IMR-90 (cell line): ENCODE data around the gene EDIL3.

Experiments
- FOS ChIP-seq: fragments of 150-350 bp; IDR thresholded peaks from 2 replicates; pipeline ENCODE4 v1.6.1; 2016; ENCODE audit warnings: low read depth, low read length
- MAZ ChIP-seq: IDR thresholded peaks from 2 replicates; pipeline ENCODE4 v1.6.1; 2012; ENCODE audit warnings: low read depth, mild to moderate bottlenecking, low read length, improper control_type of control experiment, moderate library complexity, borderline replicate concordance
- MXI1 ChIP-seq: IDR thresholded peaks from 2 replicates; pipeline ENCODE4 v1.6.1; 2012; ENCODE audit warnings: low read depth, mild to moderate bottlenecking, low read length, moderate library complexity, borderline replicate concordance
- POLR2A ChIP-seq: IDR thresholded peaks from 2 replicates; pipeline ENCODE4 v1.6.1; 2012; ENCODE audit warnings: mild to moderate bottlenecking, low read depth, low read length
- RAD21 ChIP-seq: IDR thresholded peaks from 2 replicates; pipeline ENCODE4 v1.6.1; 2012; ENCODE audit warnings: low read length, improper control_type of control experiment
- RCOR1 ChIP-seq: IDR thresholded peaks from 2 replicates; pipeline ENCODE4 v1.6.1; 2012; ENCODE audit warnings: mild to moderate bottlenecking, low read length, improper control_type of control experiment; ENCODE audit not compliant: insufficient replicate concordance
- SMC3 ChIP-seq: fragments of 150-350 bp; IDR thresholded peaks from 2 replicates; pipeline ENCODE4 v1.6.1; 2016; ENCODE audit warnings: low read depth, mild to moderate bottlenecking, antibody characterized with exemption, low read length, moderate library complexity
- TF ChIP-seq, protein P1 (sequence below): conservative IDR thresholded peaks from 2 replicates; pipeline ENCODE4 v1.5.1; 2012; ENCODE audit warnings: mild to moderate bottlenecking, low read depth, low read length, improper control_type of control experiment
- TF ChIP-seq, protein P2 (sequence below): fragments of 150-350 bp; IDR thresholded peaks from 2 replicates; pipeline ENCODE4 v1.6.1; 2016; ENCODE audit warnings: low read depth, mild to moderate bottlenecking, low read length, moderate library complexity, borderline replicate concordance
- TF ChIP-seq, protein P3 (sequence below): fragments of 150-350 bp; IDR thresholded peaks from 2 replicates; pipeline ENCODE4 v1.6.1; 2017; ENCODE audit warnings: mild to moderate bottlenecking, antibody characterized with exemption, low read length, low read depth

DNA sequence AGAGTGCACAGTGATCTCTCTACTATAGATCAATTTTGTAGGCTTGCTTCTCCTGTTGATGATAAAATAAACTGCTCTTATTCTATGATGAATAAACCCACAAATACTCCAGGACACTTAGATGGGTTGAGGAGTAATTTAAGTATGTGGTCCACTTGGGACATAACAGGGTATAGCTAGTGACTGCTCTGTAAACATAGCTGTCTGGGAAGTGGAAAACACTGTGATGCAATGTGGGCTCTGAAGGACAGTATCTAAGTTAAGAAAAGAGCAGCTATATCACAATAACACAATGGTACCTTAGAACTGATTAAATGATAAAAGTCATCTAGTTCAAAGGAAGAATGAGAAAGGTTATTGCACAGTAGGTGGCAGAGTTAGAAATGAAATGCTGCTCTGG lies 369.7 kb downstream of the EDIL3 start:
- TF ChIP-seq POLR2A (no peak), MAZ (no peak), SMC3 (no peak), MXI1 (no peak), FOS (no peak), RCOR1 (no peak), RAD21 (no peak)
- TF ChIP-seq, protein P1, sequence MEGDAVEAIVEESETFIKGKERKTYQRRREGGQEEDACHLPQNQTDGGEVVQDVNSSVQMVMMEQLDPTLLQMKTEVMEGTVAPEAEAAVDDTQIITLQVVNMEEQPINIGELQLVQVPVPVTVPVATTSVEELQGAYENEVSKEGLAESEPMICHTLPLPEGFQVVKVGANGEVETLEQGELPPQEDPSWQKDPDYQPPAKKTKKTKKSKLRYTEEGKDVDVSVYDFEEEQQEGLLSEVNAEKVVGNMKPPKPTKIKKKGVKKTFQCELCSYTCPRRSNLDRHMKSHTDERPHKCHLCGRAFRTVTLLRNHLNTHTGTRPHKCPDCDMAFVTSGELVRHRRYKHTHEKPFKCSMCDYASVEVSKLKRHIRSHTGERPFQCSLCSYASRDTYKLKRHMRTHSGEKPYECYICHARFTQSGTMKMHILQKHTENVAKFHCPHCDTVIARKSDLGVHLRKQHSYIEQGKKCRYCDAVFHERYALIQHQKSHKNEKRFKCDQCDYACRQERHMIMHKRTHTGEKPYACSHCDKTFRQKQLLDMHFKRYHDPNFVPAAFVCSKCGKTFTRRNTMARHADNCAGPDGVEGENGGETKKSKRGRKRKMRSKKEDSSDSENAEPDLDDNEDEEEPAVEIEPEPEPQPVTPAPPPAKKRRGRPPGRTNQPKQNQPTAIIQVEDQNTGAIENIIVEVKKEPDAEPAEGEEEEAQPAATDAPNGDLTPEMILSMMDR: no peak
- TF ChIP-seq, protein P2, sequence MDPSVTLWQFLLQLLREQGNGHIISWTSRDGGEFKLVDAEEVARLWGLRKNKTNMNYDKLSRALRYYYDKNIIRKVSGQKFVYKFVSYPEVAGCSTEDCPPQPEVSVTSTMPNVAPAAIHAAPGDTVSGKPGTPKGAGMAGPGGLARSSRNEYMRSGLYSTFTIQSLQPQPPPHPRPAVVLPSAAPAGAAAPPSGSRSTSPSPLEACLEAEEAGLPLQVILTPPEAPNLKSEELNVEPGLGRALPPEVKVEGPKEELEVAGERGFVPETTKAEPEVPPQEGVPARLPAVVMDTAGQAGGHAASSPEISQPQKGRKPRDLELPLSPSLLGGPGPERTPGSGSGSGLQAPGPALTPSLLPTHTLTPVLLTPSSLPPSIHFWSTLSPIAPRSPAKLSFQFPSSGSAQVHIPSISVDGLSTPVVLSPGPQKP: no peak
- TF ChIP-seq, protein P3, sequence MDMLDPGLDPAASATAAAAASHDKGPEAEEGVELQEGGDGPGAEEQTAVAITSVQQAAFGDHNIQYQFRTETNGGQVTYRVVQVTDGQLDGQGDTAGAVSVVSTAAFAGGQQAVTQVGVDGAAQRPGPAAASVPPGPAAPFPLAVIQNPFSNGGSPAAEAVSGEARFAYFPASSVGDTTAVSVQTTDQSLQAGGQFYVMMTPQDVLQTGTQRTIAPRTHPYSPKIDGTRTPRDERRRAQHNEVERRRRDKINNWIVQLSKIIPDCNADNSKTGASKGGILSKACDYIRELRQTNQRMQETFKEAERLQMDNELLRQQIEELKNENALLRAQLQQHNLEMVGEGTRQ: no peak
